HG02970 (cell line): ENCODE data around the gene TGM3.

Experiments used
- ATAC-seq: cut with Tn5 transposase; IDR thresholded peaks from one replicate; pipeline ENCODE4 v1.9.1; 2021; ENCODE audit warnings: mild to moderate bottlenecking, moderate library complexity, moderate number of reproducible peaks; ENCODE audit not compliant: unreplicated experiment, low FRiP score

Gene TGM3

DNA sequence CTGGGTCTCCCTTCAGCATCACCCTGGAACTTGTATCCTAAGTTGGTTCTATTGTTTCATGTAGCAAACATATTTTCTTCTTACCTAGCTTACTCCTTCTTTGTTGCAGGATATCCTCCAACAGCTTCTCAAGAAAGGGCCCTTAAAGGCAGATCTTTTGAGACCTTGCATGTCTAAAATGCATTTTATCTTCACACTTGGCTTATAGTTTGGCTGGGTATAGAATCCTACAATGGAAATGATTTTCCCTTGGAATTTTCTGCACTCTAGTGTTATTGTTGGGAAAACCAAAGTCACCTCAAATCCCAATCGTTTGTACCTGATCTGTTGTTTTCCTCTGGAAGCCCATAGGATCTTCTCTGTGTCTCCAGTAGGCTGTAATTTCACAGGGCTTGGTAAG lies 72.8 kb downstream of the TGM3 start:
- no peak for ATAC-seq

DNA sequence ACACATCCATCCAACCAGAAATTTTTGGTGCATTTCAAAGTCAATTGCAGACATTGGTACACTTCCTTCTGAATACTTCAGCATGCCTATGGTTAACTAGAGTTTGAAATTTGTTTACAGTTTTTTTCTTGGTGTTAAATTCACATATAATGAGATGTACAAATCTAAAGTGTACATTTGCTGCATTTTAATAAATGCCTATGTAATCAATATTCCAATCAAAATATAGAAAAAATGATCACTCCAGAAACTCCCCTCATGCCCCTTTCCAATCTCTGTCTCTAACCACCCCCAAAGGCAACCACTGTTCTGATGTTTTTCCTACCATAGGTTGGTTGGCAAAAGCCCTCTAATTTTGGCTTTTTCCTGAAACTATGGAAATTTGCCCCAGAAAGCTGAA lies 77.3 kb downstream of the TGM3 start:
- no peak for ATAC-seq

DNA sequence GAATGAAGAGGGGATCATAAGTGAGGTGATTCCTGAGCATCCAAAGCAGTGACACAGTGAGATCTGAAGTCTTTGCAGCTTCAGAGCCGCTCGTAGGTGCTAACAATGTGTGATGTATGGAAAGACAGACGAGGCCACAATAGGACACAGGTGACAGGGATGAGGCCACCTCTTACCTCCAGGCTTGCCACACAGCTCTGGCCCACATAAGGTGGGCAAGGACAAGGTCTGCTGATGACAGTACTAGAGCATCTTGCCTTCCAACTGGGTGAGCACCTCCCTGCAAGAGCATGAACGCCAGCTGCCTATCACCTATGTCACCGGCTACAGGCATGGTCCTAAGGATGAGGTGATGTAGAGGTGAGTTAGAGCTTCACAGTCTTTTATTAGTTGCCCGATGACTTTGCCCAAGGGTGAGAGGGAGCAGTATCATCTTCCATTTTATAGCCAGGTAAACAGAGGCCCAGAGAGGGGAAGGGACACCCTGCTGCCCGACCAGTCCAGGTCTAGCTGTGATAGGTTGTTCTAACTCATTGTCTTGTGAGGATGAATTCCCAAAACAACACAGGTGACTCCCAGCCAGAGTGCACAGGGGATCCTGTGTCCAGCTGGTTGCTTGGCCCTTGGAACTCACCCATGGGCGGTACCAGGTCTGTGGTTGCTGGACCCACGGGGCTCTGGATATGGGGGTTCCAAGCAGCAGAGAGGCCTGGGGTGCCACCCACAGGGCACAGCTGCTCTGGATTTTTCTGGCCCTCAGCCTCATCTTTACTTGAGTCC lies 78.7 kb downstream of the TGM3 start:
- ATAC-seq = no peak

DNA sequence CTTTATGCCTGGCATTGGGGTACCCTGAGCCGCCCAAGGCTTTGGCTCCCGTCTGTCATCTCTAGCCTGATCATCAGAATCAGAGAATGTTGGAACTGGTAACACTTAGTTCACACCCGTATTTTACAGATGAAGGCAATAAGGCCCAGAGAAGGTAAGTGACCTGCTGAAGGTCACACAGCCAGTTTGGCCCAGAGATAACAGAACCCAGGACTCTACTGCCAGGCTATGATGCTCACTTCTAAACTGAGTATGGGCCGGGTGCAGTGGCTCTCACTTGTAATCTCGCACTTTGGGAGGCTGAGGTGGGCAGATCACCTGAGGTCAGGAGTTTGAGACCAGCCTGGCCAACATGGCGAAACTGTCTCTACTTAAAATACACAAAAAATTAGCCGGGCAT lies 83.1 kb downstream of the TGM3 start:
- no peak for ATAC-seq

DNA sequence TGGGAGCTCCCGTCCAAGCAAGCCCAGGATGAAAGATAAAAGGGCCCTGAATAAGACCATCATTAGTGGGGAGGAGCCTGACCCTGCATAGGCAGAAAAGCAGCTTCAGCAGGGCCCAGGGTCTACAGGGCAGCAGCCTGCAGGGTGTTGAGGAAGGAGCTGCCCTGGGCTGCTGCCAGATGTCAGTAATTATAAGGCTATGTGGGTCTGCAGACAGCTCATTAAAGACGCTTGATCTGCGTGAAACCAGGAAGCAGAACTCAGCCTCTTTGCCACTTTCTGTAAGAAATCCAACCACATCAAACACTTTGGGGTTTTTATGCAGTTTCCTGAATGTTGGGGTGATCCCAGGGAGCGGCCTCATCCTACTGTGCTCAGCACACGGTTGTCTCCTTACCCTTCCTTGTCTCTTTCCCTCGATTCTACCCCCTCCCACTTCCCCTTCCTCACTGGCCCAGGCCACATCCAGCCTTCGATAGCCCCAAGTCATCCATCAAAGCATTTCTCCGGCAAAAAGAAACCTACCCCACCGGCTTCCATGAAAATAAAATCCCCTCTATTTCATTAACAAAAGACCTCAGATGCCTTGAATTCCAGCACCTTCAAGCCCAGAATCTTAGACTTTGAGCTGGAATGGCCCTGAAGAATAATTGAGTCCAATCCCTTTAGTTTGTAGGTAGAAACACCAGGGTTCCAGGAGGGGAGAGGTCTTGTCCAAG lies 83.9 kb downstream of the TGM3 start:
- no peak for ATAC-seq

DNA sequence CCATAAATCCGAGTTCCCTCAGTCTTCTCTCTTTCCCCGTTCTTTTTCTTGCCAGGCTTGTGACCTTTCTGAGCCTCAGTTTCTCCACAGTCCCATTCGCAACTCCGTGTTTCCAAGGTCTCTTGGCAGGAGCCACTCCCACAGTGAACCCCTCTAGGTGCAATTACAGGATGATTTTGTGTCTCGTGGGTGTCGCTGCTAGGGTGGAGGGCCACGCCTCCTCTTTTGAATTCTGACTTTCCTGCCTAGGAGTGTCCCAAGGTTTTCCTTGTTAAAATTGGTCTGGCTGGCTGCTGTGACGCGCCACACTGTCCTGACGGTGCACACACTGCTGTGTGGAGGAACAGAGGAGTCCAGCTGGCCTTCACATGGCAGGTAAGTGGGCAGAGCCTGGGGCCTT lies 84.8 kb downstream of the TGM3 start, which contains the start of gene TGM6:
TSS of gene TGM6 (plus strand) at position 301 of the 400 bp plus-strand sequence. CDS start at position 369, 68 bp downstream.
- ATAC-seq = no peak

DNA sequence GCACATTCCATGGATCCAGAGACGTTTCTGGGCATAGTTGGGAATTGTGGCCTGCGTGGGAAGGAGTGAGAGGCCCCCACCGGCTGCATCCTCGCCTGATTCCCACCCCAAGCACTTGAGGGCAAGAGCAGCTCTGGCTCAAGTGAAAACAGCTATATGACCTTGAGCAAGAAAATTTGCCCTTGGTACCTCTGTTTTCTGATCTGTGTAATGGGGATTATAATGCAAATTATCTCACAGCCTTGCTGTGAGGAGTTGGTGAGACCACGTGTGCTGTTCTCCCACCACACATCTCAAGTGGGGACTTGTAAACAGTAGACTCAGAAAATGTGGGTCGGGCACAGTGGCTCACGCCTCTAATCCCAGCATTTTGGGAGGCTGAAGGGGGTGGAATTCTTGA lies 85.5 kb downstream of the TGM3 start:
- no peak for ATAC-seq

DNA sequence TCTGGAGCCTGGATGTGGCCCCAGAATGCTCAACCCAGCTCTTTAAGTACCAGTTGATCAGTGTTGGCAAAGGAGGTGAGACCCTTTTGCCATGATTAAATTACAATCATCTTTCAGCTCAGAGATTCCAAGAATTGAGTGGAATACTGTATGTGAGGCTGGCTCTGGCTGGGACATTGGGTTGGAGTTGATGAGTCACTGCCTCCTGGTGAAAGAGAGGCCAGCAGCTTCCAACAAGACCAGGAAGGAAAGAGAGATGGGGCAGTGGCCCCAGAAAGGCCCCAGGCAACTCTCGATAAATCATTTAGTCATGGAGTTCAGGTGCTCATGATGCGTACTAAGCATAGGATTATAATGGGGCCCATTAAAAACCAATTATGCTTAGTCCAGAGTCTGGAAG lies 87.0 kb downstream of the TGM3 start:
- no peak for ATAC-seq

DNA sequence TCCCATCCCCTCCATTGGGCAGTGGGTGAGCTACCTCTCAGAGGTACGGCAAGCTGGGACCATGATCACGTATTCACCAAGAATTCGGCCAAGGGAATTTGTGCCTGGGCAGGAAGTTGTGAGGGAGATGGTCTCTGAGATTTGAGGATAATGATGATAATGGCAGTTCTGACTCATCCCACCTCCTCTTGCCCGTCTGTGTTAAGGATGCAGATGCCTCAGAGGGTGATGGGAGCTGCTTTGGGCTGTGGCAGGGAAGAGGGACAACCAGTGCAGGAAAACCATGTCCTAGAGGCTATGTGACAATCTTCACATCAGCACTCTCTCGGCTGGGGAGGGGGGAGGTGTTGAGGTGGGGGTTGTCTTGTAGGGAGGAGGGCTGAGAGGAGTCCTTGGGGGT lies 89.2 kb downstream of the TGM3 start:
- ATAC-seq = no peak

DNA sequence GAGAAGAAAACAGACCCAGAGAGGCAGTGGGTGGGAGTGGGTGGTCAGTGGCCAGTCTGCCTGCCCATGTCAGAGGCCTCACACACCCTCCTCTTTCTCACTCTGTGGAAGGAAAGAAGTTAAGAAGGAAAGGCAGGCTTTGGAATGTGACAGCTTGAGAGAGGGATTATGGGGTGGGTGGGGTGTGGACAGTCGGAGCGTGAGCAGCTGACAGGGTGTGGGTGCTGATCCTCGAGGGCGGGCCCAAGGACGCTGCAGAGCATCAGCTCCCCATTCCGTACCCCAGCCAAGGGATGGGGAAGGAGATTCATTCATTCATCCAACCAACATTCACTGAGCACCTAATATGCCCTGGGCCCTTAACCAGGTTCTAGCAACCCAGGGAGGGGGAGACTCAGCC lies 89.7 kb downstream of the TGM3 start:
- ATAC-seq = no peak

DNA sequence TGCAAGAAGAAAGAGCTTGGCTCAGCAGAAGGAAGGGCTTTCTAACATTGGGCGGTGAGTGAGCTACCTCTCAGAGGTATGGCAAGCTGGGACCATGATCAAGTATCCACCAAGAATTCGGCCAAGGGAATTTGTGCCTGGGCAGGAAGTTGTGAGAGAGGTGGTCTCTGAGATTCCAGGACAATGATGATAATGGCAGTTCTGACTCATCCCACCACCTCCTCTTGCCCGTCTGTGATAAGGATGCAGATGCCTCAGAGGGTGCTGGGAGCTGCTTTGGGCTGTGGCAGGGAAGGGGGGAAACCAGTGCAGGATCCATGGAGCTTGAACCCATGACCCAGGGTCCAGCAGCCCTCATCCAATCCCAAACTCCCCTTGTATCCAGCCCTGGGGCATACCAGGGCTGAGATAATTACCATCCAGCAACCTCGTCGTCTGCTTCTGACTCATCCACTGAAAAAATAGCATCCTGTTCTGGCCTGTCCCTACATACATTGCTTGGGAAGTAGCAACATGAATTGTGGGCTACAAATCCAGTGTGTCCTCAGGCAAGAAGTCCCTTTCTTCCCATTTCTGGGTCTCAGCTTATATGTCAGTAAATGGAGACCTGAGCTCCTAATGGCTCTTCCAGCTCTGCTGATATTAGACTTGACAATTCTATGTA lies 90.8 kb downstream of the TGM3 start:
- ATAC-seq = no peak

DNA sequence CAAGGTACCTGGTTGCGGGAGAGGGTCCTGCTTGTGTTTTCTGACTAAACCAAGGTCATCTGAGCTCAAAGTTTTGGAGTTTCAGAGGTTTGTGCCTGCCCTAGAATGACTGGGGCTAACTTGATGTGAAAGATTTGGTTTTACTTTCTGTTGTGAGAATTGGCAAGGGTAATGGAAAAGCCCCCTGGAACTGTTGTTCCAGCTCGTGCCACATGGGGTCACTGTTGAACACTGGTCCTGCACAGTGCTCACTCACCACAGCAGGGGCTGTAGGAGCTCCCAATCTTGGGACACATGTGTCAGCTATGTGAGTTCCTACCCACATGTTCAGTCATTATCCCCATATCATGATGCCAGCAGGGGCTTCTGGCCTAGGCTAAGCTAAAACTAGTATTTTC lies 91.4 kb downstream of the TGM3 start:
- ATAC-seq = peak; percentile 72

DNA sequence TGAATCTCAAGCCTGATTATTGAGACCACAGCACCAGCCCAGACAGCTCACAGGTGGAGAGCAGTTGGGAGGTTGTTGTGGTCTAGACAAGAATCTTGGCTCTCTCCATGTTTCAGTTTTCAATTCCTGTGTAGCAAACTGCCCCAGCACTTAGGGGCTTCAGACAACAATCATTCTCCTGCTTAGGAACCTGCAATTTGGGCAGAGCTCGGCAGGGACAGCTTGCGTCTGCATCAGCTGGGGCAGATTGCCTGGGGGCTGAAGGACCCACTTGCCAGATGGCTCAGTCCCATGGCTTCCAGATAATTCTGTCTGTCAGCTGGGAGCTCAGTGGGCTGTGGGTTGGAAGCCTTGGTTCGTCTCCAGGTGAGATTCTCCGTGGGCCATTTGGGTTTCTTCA lies 91.8 kb downstream of the TGM3 start:
- no peak for ATAC-seq
